Body of pancreas (tissue), 4 donors: ENCODE data around the gene DRC1.

Experiments used
- POLR2A ChIP-seq, 3 donors: fragments of 450-650 bp; IDR thresholded peaks; one replicate each; pipeline ENCODE4 v1.6.1; 2016; ENCODE audit warnings: antibody characterized with exemption in 3 of 3, mild to moderate bottlenecking in 2 of 3
- TF ChIP-seq, protein P1 (sequence below), 7 experiments: fragments of 450-650 bp in 4 of 7; fragments of 200-600 bp in 3 of 7; sonication (generic) in 3 of 7; IDR thresholded peaks; one replicate each; pipeline ENCODE4 v1.5.1; 2016 to 2019; ENCODE audit warnings: antibody characterized with exemption in 7 of 7

DNA sequence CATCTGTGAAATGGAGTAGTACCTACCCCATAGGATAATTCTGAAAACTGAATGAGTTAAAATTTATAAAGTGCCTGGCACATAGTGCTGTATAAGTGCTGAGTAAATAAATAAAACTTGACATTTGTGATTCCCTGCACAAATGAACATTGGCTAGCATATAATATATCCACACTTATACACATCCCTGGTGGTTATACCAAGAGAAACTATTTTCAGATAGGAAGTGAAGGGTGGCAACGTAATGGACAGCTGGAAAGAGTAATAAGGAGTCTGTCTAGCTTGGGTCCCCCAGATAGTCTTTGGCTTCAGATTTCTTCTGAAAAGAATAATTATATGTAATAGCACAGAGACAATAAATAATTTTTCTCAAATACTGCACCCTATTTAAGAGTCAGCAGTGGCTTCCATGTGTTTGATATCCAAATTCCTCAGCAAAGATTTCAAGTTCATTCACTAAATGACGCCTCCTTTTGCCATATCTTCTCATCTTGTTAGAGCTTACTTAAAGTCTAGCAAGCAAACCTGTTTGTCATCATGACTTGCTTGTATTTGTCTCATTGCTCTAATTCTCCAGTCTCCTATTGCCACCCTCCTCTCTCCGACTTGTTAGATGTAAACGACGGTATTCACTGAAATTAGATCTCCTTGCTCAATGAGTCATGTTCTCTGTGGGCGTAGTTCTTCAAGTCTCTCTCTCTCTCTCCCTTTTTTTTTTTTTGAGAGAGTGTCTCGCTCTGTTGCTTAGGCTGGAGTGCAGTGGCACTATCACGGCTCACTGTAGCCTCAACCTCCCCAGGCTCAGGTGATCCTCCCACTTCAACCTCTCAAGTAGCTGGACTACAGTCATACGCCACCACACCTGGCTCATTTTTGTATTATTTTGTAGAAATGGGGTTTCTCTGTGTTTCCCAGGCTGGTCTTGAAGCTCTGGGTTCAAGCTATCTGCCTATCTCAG, 46.4 kb upstream of the DRC1 start:
- TF ChIP-seq, protein P1, sequence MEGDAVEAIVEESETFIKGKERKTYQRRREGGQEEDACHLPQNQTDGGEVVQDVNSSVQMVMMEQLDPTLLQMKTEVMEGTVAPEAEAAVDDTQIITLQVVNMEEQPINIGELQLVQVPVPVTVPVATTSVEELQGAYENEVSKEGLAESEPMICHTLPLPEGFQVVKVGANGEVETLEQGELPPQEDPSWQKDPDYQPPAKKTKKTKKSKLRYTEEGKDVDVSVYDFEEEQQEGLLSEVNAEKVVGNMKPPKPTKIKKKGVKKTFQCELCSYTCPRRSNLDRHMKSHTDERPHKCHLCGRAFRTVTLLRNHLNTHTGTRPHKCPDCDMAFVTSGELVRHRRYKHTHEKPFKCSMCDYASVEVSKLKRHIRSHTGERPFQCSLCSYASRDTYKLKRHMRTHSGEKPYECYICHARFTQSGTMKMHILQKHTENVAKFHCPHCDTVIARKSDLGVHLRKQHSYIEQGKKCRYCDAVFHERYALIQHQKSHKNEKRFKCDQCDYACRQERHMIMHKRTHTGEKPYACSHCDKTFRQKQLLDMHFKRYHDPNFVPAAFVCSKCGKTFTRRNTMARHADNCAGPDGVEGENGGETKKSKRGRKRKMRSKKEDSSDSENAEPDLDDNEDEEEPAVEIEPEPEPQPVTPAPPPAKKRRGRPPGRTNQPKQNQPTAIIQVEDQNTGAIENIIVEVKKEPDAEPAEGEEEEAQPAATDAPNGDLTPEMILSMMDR (IDR thresholded peaks at IDR 0.05): no peak
- TF ChIP-seq POLR2A (IDR thresholded peaks at IDR 0.05): no peak
